GM19043 (cell line): ENCODE results near the gene ERBIN.
A peak's percentile ranks its signal among the peaks of the same experiment; 100 is the strongest.
"Not testable (repeated sequence)": the region's sequence is repeated elsewhere in the genome, so short reads cannot be mapped to it uniquely, and the experiment has no call there.

Experiments used
- ATAC-seq: cut with Tn5 transposase; IDR thresholded peaks from one replicate; pipeline ENCODE4 v1.9.1; 2021; ENCODE audit warnings: low read depth; ENCODE audit not compliant: unreplicated experiment

ERBIN gene

DNA sequence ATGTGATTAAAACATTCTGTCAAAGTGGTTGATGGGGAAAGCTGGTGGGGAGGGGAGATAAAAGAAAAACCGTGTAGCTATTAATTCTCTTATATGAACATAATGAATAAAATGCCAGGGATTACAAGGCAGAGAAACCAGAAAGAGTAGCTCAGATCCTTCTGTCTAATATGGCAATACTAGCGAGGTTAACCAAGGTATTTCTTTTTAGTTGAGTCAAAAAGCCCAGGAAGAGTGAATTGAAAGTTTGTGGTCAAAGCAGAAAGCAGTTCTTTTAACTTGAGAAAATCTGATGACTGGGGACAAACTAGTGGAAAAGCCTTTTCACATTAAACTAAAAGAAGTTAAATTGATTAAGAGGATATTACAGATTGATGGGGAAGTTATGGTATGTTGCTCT lies 76.0 kb downstream of the ERBIN start:
- ATAC-seq = no peak

DNA sequence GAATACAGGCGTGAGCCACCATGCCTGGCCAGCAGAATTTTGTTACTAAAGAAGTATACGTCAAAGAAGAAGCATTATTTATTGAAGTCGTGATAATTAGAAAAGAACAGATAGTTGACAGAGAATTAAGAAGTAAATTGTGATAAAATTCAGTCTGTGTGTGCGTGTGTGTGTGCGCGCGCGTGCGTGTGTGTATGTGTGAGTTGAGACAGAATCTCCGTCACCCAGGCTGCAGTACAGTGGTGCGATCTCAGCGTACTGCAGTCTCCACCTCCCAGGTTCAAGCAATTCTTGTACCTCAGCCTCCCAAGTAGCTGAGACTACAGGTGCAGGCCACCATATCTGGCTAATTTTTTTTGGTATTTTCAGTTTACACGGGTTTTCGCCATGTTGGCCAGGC lies 77.8 kb downstream of the ERBIN start:
- no peak for ATAC-seq

- no peak for ATAC-seq
Observed at GRCh38 chr5:66009277-66009676, 82.9 kb downstream of the ERBIN start.

DNA sequence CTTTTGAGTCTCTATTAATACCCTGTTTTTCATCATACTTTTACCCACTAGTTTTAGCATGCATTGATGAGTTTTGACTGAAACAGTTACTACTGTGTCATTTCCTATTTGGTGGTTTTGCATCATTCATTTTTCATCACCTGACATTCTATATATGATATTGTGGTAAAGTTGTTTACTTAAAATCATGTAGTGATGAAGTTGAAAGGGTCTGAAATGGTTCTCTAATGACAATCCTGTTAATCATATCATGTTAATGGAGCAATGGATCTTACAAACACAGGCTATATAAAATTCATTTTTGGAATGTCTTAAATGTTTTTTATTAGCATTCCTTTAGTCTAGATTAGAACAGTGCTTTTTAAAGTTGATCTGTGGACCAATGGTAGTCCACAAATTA lies 84.1 kb downstream of the ERBIN start:
- no peak for ATAC-seq

- peak; percentile 48 for ATAC-seq
Observed at GRCh38 chr5:66012271-66012670, 85.9 kb downstream of the ERBIN start.

DNA sequence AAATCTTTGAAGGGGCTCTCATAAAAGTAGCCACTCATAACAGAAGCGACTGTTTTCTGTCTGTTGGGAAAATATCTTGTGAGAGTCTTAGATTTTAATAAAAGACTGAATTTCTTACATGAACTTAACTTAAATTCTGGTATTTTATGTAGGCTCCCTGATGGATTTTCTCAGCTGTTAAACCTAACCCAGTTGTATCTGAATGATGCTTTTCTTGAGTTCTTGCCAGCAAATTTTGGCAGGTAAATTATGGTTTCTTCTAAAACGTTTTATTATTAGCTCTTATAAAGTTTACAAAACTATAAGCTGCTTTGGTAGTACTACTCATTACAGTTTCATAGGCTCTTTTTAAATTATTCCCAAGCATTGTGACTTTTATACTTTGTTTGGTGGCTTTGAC lies 87.0 kb downstream of the ERBIN start:
- ATAC-seq = no peak

GRCh38 chr5:66013906-66014305 lies 87.5 kb downstream of the ERBIN start:
- ATAC-seq = no peak

DNA sequence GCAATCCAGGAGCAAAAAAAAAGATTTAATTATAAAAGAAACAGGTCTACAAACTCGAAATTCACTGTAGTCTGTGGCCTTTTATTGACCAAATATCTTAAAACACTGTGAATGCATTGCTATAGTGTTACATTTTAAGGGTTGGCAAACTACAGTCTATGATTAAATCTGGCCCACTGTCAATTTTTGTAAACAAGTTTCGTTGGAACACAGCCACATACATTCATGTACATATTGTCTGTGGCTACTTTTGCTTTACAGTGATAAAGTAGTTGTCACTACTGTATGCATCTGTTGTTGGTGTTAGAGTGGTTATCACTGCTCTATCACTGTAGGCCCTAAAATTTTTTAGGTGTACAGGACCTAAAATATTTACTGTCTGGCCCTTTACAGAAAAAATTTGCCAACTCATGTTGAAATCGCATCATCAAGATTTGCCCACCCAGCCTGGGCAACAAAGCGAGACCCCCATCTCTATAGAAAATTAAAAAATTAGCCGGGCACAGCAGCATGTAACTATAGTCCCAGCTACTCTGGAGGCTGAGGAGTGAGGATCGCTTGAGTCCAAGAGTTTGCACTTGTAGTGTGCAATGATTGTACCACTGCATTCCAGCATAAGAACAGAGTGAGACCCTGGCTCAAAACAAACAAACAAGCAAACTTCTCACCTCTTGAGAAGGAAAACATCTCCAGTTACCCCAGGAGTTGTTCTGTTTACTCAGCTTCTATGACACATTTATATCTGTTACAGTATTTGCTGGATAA lies 89.0 kb downstream of the ERBIN start:
- no peak for ATAC-seq

GRCh38 chr5:66021585-66021984 lies 95.2 kb downstream of the ERBIN start:
- no peak for ATAC-seq

- no peak for ATAC-seq
Observed at GRCh38 chr5:66039296-66039695, 112.9 kb downstream of the ERBIN start.

- no peak for ATAC-seq
Observed at GRCh38 chr5:66039701-66040100, 113.3 kb downstream of the ERBIN start.

DNA sequence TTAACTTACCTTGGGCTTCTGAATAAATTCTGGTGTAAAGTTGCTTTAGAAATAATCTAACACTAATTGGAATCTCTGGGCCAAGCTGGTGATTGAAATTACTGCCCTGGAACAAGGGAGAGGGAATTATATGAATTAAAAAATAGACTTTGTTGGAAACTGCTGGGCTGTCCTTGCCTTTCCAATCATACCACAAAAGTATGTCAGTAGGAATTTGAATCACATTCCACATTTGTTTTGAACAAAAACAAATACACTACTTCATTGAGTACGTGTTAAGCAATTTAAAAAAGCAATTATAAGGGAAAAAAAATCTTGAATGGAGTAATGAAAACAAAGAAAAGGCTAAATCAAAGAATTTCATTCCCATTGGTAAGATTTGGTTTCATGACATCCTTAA lies 115.3 kb downstream of the ERBIN start:
- ATAC-seq = no peak

DNA sequence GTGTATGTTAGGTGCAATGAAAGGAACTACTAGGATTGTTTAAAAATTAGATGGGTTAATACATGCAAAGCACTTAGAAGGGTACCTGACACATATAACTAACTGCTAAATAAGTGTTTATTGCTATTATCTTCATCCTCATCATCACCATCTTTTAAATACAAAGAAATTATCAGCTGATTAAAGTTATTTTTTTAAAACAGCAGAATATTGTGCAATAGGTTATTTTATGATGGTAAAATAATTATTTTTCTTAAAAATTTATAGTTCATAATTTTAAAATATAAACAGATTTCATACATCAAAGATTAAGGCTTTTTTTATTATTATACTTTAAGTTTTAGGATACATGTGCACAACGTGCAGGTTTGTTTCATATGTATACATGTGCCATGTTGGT lies 130.9 kb downstream of the ERBIN start:
- ATAC-seq = no peak

- ATAC-seq = not testable (repeated sequence)
Observed at GRCh38 chr5:66061320-66061719, 134.9 kb downstream of the ERBIN start.

DNA sequence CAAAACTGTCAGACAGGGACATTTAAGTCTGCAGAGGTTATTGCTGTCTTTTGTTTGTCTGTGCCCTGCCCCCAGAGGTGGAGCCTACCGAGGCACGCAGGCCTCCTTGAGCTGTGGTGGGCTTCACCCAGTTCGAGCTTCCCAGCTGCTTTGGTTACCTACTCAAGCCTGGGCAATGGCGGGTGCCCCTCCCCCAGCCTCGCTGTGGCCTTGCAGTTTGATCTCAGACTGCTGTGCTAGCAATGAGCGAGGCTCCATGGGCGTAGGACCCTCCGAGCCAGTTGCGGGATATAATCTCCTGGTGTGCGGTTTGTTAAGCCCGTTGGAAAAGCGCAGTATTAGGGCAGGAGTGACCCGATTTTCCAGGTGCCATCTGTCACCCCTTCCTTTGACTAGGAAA lies 136.7 kb downstream of the ERBIN start:
- ATAC-seq = not testable (repeated sequence)

GRCh38 chr5:66066826-66067225 lies 140.5 kb downstream of the ERBIN start:
- no peak for ATAC-seq

- ATAC-seq = no peak
Observed at GRCh38 chr5:66072031-66072430, 145.7 kb downstream of the ERBIN start.

DNA sequence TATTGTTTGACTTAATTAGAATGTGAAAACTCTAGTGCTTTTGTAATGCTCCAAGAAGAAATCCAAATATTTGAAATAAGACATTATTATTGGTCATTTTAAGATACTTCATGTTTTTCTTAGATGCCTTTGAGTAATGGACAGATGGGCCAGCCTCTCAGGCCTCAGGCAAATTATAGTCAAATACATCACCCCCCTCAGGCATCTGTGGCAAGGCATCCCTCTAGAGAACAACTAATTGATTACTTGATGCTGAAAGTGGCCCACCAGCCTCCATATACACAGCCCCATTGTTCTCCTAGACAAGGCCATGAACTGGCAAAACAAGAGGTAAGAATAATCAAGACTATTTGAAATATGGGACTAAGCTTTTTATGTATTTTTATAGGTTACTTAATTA lies 148.5 kb downstream of the ERBIN start:
- ATAC-seq = no peak

- no peak for ATAC-seq
Observed at GRCh38 chr5:66080664-66081063, 154.3 kb downstream of the ERBIN start.

DNA sequence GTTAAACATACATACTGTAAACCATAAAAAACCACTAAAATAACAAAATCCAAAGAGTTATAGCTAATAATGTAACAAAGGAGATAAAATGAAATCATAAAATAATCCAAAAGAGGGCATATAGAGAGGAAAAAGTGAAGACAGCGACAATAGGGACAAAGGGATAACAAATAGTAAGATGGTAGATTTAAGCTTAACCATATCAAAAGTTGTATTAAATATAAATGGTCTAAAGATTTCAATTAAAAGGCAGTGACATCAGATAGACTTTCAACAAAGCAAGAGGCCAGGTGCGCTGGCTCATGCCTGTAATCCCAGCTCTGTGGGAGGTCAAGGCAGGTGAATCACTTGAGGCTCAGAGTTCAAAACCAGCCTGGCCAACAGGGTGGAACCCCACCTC lies 163.0 kb downstream of the ERBIN start:
- ATAC-seq = no peak

- no peak for ATAC-seq
Observed at GRCh38 chr5:66100851-66101250, 174.5 kb downstream of the ERBIN start.

DNA sequence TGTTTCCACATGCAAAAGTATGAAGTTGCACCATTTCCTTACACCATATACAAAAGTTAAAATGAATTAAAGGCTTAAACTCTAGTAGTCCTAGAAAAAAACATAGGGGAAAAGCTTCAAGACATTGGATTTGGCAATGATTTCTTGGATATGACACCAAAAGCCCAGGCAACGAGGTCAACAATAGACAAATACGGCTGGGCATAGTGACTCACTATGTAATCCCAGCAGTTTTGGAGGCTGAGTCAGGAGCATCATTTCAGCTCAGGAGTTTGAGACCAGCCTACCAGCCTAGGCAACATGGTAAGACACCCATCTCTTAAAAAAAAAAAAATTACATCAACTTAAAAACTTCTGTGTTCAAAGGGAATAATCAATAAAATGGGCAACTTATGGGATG lies 186.8 kb downstream of the ERBIN start:
- no peak for ATAC-seq

DNA sequence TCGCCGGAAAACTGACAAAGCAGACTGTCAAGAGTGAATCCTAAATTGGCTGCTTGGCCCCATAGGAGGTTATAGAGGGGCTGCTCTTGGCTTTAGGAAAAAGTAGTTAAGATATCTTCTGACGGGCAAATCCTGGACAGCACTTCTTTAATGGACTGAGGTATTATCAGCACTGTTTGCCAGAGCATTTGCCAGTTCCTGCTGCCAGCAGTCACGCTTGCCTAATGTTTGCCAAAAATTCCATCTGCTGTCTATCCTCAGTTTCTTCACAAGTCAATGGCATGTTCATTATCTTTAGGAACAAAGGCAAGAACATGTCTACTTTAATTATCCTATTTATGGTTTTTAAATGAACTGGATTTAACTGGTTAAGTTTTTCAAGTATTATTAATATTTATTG lies 191.9 kb downstream of the ERBIN start:
- ATAC-seq = no peak
